HG03565 (cell line): Measurements from ENCODE around the gene APOBEC3G.
A peak's percentile ranks its signal among the peaks of the same experiment; 100 is the strongest.
"Not testable (repeated sequence)": the region's sequence is repeated elsewhere in the genome, so short reads cannot be mapped to it uniquely, and the experiment has no call there.

Experiments
- ATAC-seq: cut with Tn5 transposase; IDR thresholded peaks from one replicate; pipeline ENCODE4 v1.9.1; 2021; ENCODE audit warnings: mild to moderate bottlenecking, moderate library complexity; ENCODE audit not compliant: unreplicated experiment

Gene APOBEC3G

GRCh38 chr22:39077026-39077840 lies at the start of gene APOBEC3G:
Gene APOBEC3G (plus strand): TSS chr22:39077275. CDS start chr22:39077362, 87 bp downstream.
- ATAC-seq, result peak; percentile 63

GRCh38 chr22:39027717-39028116 lies 49.4 kb upstream of the APOBEC3G start:
- ATAC-seq, result no peak

GRCh38 chr22:39028281-39028680 lies 48.8 kb upstream of the APOBEC3G start:
- ATAC-seq, result no peak

GRCh38 chr22:39029227-39029626 lies 47.8 kb upstream of the APOBEC3G start:
- ATAC-seq, result no peak

- ATAC-seq, result no peak
These were observed 46.4 kb upstream of the APOBEC3G start for GRCh38 chr22:39030705-39031104.

GRCh38 chr22:39031434-39032295 lies 45.4 kb upstream of the APOBEC3G start:
- not testable (repeated sequence) for ATAC-seq

- not testable (repeated sequence) for ATAC-seq
These were observed 40.0 kb upstream of the APOBEC3G start for GRCh38 chr22:39037071-39037470.

GRCh38 chr22:39039306-39040126 lies 37.6 kb upstream of the APOBEC3G start:
- ATAC-seq, result no peak

GRCh38 chr22:39040155-39040537 lies 36.9 kb upstream of the APOBEC3G start:
- not testable (repeated sequence) for ATAC-seq

- peak; percentile 78 for ATAC-seq
These were observed 36.4 kb upstream of the APOBEC3G start, which contains the start of gene APOBEC3F for GRCh38 chr22:39040538-39041296. Gene APOBEC3F (plus strand): TSS chr22:39040864. CDS start chr22:39040961, 97 bp downstream.

- no peak for ATAC-seq
These were observed 35.2 kb upstream of the APOBEC3G start for GRCh38 chr22:39041908-39042307.

GRCh38 chr22:39043063-39043462 lies 34.0 kb upstream of the APOBEC3G start:
- not testable (repeated sequence) for ATAC-seq

GRCh38 chr22:39045136-39045535 lies 31.9 kb upstream of the APOBEC3G start:
- ATAC-seq, result not testable (repeated sequence)

- ATAC-seq, result not testable (repeated sequence)
These were observed 27.6 kb upstream of the APOBEC3G start for GRCh38 chr22:39049486-39049885.

GRCh38 chr22:39051844-39052495 lies 25.1 kb upstream of the APOBEC3G start:
- not testable (repeated sequence) for ATAC-seq

- no peak for ATAC-seq
These were observed 21.4 kb upstream of the APOBEC3G start for GRCh38 chr22:39055658-39056057.

- not testable (repeated sequence) for ATAC-seq
These were observed 15.8 kb upstream of the APOBEC3G start for GRCh38 chr22:39061290-39061689.

GRCh38 chr22:39061951-39062350 lies 15.1 kb upstream of the APOBEC3G start:
- not testable (repeated sequence) for ATAC-seq

- ATAC-seq, result not testable (repeated sequence)
These were observed 13.2 kb upstream of the APOBEC3G start for GRCh38 chr22:39063904-39064303.
